Stimulated activated CD8-positive, alpha-beta memory T cell treated with anti-CD3 and anti-CD28 coated beads, Interleukin-7, amount 100 ng/mL, for 1 hour (primary cell): Measurements from ENCODE around the gene PAX1.

Source experiments
- DNase-seq, 2 donors: peaks; one replicate each; pipeline ENCODE4 v3.0.0-alpha.2; 2020; ENCODE audit warnings: low read depth in 2 of 2

The PAX1 gene

GRCh38 chr20:21702553-21703470 lies 2.7 kb upstream of the PAX1 start:
- DNase-seq, result no peak

GRCh38 chr20:21703717-21704407 lies 1.6 kb upstream of the PAX1 start:
- DNase-seq, result no peak

GRCh38 chr20:21704408-21705385 lies 767 bp upstream of the PAX1 start:
- no peak for DNase-seq

- no peak for DNase-seq
Measured at GRCh38 chr20:21706261-21707195, 1.1 kb downstream of the PAX1 start.

GRCh38 chr20:21707267-21707666 lies 1.8 kb downstream of the PAX1 start:
- DNase-seq, result no peak

- no peak for DNase-seq
Measured at GRCh38 chr20:21707999-21708737, 2.7 kb downstream of the PAX1 start.

- no peak for DNase-seq
Measured at GRCh38 chr20:21708738-21709534, 3.5 kb downstream of the PAX1 start.

- DNase-seq, result no peak
Measured at GRCh38 chr20:21709535-21709904, 4.1 kb downstream of the PAX1 start.

- no peak for DNase-seq
Measured at GRCh38 chr20:21710341-21710740, 4.9 kb downstream of the PAX1 start.

GRCh38 chr20:21710863-21711431 lies 5.5 kb downstream of the PAX1 start:
- no peak for DNase-seq

- DNase-seq, result no peak
Measured at GRCh38 chr20:21712443-21713059, 7.1 kb downstream of the PAX1 start.

GRCh38 chr20:21713470-21713869 lies 8.0 kb downstream of the PAX1 start:
- DNase-seq, result no peak

GRCh38 chr20:21713901-21714296 lies 8.4 kb downstream of the PAX1 start:
- DNase-seq, result no peak

GRCh38 chr20:21714297-21715192 lies 9.1 kb downstream of the PAX1 start:
- no peak for DNase-seq

GRCh38 chr20:21715193-21715881 lies 9.9 kb downstream of the PAX1 start:
- no peak for DNase-seq

- DNase-seq, result no peak
Measured at GRCh38 chr20:21719592-21720214, 14.2 kb downstream of the PAX1 start.
